Measurements from ENCODE around the gene MED29. TPM values are rescaled to one million over a fixed set of nuclear protein-coding genes. Genes with fewer than 3 reads are reported as not detected.

Gene MED29
- total and polyA plus RNA-seq, 5 experiments from 2014 or later: 48.1 to 71.4 (median 59.0) TPM

DNA sequence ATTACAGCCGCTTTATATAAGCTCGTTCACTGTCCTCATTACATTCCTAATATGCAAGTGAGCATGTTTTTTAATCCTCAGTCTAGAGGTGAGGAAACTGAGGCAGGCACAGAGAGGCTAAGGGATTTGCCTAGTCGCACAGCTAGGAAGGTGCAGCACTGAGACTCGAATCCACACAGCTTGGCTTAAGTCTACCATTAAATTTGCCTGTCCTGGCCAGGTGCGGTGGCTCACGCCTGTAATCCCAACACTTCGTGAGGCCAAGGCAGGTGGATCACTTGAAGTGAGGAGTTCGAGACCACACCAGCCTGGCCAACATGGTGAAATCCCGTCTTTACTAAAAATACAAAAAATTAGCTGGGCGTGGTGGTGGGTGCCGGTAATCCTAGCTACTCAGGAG, 36.5 kb downstream of the MED29 start:
- ATAC-seq: no peak
- DNase-seq: no peak
- no peak overlapping the region for H3K27ac Mint-ChIP-seq

DNA sequence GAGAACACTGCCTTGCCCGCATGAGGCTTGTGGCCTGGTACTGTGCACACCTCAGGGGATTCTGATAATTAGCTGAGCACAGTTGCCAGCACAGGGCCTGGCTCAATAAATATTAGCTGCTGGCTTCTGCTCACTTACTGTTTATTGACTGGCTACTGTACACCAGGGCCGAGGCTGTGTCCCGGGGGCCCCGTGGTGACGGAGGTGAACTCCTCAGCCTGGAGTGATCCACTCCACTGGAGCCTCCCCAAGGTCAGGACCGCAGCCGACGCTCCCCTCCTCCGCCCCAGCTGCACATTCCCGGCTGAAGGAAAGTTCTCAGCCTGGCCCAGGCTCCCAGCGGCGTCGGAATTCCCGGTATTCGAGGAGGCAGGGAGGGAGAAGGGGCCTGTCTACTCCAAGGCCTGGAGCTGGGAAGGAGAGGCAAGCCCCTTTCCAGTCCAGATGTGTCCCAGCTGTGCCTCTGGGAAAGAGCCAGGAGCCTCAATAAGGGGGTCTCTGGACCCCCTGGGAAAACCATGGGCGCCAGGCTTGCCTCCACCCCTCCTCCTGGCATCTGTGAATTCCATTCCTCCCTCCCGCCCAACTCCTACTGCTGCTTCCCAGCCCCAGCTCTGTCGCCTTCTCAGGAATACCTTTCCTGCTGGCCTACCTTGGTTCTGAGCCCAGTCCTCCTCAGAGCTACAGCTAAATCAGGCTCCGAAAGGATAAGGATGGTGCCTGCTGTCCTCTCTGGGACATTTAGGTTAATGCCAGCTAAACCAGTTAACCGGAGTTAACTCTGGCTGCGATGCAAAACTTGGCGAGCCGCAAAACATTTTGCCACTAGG, 37.3 kb downstream of the MED29 start:
- H3K4me1 Mint-ChIP-seq: peaks cover 0 to 20% (median 15%) of the 10 kb centered on the region in 4 donors
- ATAC-seq: no peak
- H3K9me3 Mint-ChIP-seq: no peaks in the 10 kb centered on the region
- H3K4me3 Mint-ChIP-seq: no peak overlapping the region
- POLR2A ChIA-PET: interaction anchor here (0.8 to 1.1 kb wide), 3 partner anchors 9 to 20 kb away, joined by 3 to 4 read pairs (median 3); partner anchors contain the start of gene SUPT5H
- no peaks in the 10 kb centered on the region for H3K27me3 Mint-ChIP-seq
- DNase-seq: no peak
- H3K36me3 Mint-ChIP-seq: peaks cover 0 to 26% (median 7%) of the 10 kb centered on the region in 3 donors
- H3K27ac Mint-ChIP-seq: peak overlapping the region in 2 of 10 donors; percentile 34 to 48

More for the DNA sequence above, 36.5 kb downstream of the MED29 start:
- H3K9me3 Mint-ChIP-seq: no peaks in the 10 kb centered on the region
- H3K4me1 Mint-ChIP-seq: peaks cover 0 to 13% (median 10%) of the 10 kb centered on the region in 4 donors
- POLR2A ChIA-PET: interaction anchor here (0.5 to 1.6 kb wide), 3 partner anchors 8 to 94 kb away, joined by 3 to 12 read pairs (median 6); partner anchors contain the start of gene RPS16
- no peaks in the 10 kb centered on the region for H3K27me3 Mint-ChIP-seq
- H3K4me3 Mint-ChIP-seq: no peak overlapping the region
- peaks cover 0 to 24% (median 3%) of the 10 kb centered on the region in 3 donors for H3K36me3 Mint-ChIP-seq

DNA sequence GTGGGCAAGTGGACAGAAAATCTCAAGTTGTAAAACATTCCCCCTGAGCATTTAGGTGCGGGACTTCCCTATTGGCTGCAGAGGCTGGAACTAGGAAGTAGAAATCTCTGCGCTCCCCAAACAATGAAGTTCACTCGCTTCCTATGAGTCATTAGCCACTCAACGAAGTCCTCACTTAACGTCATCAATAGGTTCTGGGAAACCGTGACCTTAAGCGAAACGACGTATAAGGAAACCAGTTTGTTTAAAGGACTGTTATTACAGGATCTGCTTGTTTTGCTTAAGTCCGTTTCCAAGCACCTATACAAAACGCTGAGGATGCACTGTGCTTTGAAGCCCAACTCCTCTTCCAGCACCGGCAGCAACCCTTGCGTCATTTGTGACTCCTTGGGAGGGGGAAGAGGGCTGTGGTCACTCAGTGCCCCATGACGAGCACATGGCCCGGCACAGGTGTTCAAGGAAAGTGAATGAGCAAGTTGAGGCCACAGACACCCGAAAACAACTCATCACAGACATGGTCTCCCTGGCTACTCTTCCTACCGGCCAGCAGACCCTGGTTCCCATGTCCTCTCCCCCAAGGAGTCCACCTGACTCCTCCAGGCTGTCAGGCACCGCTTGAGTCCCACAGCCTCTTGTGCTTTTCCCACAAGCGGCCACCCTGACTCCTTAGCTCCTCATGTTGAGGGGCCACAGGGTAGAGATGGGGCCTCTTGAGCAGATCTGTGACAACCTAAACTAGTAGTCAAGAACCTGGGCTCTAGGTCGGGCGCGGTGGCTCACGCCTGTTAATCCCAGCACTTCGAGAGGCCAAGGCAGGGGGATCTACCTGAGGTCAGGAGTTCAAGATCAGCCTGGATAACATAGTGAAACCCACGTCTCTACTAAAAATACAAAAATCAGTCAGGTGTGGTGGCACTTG, 39.8 kb downstream of the MED29 start:
- no peak for ATAC-seq
- peak overlapping the region in 5 of 10 donors; percentile 3 to 63 (median 53) for H3K27ac Mint-ChIP-seq
- peaks cover 0 to 38% (median 12%) of the 10 kb centered on the region in 3 donors for H3K36me3 Mint-ChIP-seq
- H3K9me3 Mint-ChIP-seq: no peaks in the 10 kb centered on the region
- H3K4me1 Mint-ChIP-seq: peaks cover 12 to 42% (median 28%) of the 10 kb centered on the region in 4 donors
- DNase-seq: no peak
- H3K4me3 Mint-ChIP-seq: peak overlapping the region in 2 of 10 donors; percentile 28 to 48
- H3K27me3 Mint-ChIP-seq: peaks cover 0 to 3% (median 0%) of the 10 kb centered on the region in 5 donors
- POLR2A ChIA-PET: interaction anchor here (1.0 kb wide), 1 partner anchor 39 kb away, joined by 4 read pairs; no protein-coding TSS in a partner anchor

DNA sequence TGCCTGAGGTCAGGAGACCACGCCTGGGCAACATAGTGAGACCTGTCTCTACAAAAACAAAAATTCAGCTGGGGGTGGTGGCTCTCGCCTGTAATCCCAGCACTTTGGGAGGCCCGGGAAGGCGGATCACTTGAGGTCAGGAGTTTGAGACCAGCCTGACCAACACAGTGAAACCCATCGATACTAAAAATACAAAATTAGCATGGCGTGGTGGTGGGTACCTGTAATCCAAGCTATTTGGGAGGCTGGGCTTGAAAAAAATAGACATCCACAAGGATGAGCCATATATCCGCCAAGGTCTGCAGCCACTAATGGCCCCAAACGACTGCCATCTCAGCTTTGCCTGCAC, 41.5 kb downstream of the MED29 start:
- H3K36me3 Mint-ChIP-seq: peaks cover 0 to 38% (median 12%) of the 10 kb centered on the region in 3 donors
- DNase-seq: no peak
- peak overlapping the region in 7 of 10 donors; percentile 13 to 97 (median 51) for H3K27ac Mint-ChIP-seq
- H3K4me3 Mint-ChIP-seq: peak overlapping the region in 3 of 10 donors; percentile 7 to 36 (median 26)
- H3K27me3 Mint-ChIP-seq: peaks cover 0 to 5% (median 0%) of the 10 kb centered on the region in 5 donors
- no peak for ATAC-seq
- POLR2A ChIA-PET: interaction anchor here (0.9 to 1.5 kb wide), 5 partner anchors 8 to 34 kb away, joined by 3 to 5 read pairs (median 4); partner anchors contain the start of genes PLEKHG2 and SUPT5H
- H3K4me1 Mint-ChIP-seq: peaks cover 21 to 53% (median 40%) of the 10 kb centered on the region in 4 donors
- H3K9me3 Mint-ChIP-seq: no peaks in the 10 kb centered on the region

DNA sequence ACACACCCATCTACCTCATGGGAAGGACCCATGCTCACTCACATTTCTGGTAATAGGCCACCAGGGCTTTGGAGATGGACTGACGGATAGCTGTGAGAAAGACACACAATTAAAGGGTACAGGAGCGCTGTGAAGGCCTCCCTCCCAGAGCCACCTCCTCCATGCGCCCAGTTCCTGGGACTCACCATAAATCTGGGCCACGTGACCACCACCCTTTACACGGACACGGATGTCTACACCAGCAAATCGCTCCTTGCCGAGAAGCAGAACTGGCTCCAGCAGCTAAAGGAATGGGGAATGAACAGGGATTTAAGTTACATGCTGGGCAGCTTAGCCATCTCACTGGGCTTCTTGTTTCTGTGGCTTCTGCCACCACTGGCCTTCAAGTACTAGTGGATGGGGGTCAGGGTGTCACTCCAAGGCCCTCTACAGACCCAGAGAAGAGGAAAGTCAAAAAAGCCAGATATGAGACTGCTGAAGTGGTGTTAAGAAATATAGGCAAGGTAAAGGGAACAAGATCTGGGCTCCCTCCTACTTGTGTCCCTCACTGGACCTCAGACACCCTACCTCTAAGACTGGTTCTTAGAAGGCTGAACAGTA, 42.4 kb downstream of the MED29 start:
- Mint-ChIP-seq H3K27ac (peak overlapping the region in 9 of 10 donors; percentile 53 to 99 (median 77)), H3K4me1 (peaks cover 21 to 53% (median 40%) of the 10 kb centered on the region in 4 donors), H3K9me3 (no peaks in the 10 kb centered on the region), H3K27me3 (peaks cover 0 to 5% (median 0%) of the 10 kb centered on the region in 5 donors), H3K36me3 (peaks cover 0 to 38% (median 12%) of the 10 kb centered on the region in 3 donors), H3K4me3 (peak overlapping the region; percentile 54 to 100 (median 100))
- ATAC-seq (no peak), DNase-seq (no peak)
- POLR2A ChIA-PET: interaction anchor here (0.7 to 3.4 kb wide), 6 partner anchors 12 to 42 kb away, joined by 3 to 91 read pairs (median 6); partner anchors contain the start of genes MED29, PAF1, PLEKHG2 and SUPT5H

DNA sequence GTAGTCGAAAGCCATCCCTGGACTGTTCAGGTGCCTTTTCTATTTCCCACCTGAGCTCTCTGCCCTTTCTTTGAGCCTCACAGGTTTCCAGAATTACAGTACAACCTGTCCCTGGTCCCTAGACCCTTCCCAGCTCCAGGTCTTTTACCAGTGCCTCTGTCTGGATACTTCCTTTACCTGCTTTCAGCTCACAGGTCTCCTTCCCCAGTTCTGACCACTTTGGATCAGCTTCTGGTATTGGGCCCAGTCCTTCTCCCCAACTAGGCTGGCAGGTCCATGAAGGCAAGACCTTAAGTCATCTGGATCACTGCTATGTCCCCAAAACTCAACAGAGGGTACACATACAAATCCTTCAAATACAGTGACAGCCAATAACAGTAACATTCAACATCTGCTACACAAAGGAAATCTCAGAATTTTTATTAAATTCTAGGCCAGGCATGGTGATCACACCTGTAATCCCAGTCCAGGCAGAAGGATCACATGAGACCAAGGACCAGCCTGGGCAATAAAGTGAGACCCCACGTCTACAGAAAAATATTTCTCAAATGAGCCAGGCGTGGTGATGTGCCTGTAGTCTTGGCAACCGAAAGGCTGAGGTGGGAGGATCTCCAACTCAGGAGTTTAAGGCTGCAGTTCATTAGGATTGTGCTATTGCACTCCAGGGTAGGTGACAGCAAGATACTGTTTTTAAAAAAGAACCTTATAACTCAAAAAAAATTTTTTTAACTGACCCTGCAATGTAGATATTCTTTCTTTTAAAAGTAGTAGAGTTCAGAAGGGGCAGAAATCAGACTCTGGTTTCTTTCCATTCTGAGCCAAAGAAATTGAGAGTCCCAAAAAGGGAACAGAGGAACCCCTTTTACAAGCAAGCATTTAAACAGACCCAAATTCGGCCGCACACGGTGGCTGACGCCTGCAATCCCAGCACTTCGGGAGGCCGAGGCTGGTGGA, 43.2 kb downstream of the MED29 start:
- H3K27me3 Mint-ChIP-seq: peaks cover 0 to 5% (median 0%) of the 10 kb centered on the region in 5 donors
- ATAC-seq: no peak
- H3K4me1 Mint-ChIP-seq: peaks cover 21 to 53% (median 40%) of the 10 kb centered on the region in 4 donors
- POLR2A ChIA-PET: interaction anchor here (0.7 to 3.4 kb wide), 23 partner anchors 7 to 399 kb away, joined by 3 to 106 read pairs (median 9); partner anchors contain the start of genes DYRK1B, EID2, GMFG and MED29
- no peak for DNase-seq
- H3K27ac Mint-ChIP-seq: peak overlapping the region; percentile 43 to 99 (median 98)
- H3K4me3 Mint-ChIP-seq: peak overlapping the region; percentile 95 to 100 (median 100)
- H3K9me3 Mint-ChIP-seq: no peaks in the 10 kb centered on the region
- H3K36me3 Mint-ChIP-seq: peaks cover 0 to 38% (median 12%) of the 10 kb centered on the region in 3 donors

DNA sequence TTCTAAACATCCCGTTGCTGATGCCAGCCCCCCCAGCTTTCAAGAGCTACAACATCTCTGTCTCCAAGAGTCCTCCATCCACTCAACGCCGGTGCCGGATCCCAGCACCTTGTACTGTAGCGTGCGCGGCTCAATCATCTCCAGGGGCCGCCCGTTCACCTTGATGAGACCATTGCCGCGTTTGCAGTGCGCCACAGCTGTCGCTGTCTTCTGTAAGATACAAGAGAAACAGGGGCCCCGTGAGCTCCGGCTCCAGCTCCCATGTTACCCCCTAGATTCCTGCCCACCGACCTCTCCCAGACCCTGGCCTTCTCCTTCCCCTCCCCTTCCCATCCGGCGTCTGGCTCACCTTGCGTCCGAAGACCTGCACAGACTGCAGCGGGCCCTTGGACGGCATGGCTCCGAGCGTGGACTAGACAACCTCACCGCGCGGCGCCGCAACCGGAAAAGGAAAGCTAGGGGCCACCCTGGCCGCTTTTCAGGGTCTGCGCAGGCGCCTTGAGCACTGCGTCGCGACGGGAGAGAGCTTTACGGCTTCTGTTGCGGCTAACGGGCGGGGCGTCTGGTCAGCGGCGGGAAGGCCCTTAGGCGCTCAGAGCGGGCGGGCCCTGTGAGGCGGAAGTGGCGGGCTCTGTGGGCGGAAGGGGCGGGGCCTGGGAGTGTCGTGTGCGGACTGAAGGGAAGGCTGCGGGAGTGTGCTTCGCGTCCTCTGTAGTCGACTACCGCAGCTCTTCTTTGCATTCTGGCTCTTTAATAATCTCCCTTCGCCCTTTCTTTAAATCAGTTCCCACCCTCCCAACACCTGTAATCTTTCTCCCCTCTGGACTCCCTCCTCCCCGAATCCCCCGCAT, 44.5 kb downstream of the MED29 start, which contains the start of gene RPS16:
RPS16 (minus strand) TSS at position 451 of the 851 bp plus-strand sequence; CDS start at position 397, 54 bp downstream.
- H3K27me3 Mint-ChIP-seq: peaks cover 0 to 5% (median 0%) of the 10 kb centered on the region in 5 donors
- peaks cover 0 to 36% (median 12%) of the 10 kb centered on the region in 3 donors for H3K36me3 Mint-ChIP-seq
- POLR2A ChIA-PET: interaction anchor here (0.5 to 3.4 kb wide), 47 partner anchors 9 to 1828 kb away, joined by 3 to 106 read pairs (median 5); partner anchors contain the start of genes DLL3, DYRK1B, EID2 and EID2B
- no peaks in the 10 kb centered on the region for H3K9me3 Mint-ChIP-seq
- H3K4me3 Mint-ChIP-seq: peak within 1 kb of the TSS; percentile 95 to 100 (median 100)
- peak; percentile 97 to 99 (median 98) for DNase-seq
- peak; percentile 94 to 95 for ATAC-seq
- peak within 1 kb of the TSS; percentile 97 to 99 (median 98) for H3K27ac Mint-ChIP-seq
- H3K4me1 Mint-ChIP-seq: peaks cover 21 to 53% (median 40%) of the 10 kb centered on the region in 4 donors

DNA sequence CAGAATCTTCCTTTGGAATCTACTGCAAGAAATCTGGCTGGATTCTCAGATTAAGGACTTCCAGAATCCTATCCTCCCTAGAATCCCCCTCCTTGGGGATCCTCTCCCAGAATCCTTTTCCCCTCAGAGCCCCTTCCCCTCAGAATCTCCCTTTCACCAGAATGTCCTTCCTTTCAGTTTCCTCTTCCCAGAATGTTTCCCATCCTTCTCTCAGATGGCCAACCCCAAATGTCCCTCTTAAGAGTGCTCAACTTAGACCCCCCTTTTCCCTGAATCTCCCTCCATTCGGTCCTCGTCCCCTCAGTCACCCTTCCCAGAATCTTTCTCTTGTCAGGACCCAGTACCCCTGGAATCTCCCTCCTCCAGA, 45.2 kb downstream of the MED29 start:
- ATAC-seq (no peak), DNase-seq (no peak)
- peak overlapping the region; percentile 97 to 99 (median 98) for H3K27ac Mint-ChIP-seq
- H3K4me1 Mint-ChIP-seq: peaks cover 21 to 48% (median 38%) of the 10 kb centered on the region in 4 donors
- H3K27me3 Mint-ChIP-seq: peaks cover 0 to 5% (median 0%) of the 10 kb centered on the region in 5 donors
- peaks cover 0 to 30% (median 12%) of the 10 kb centered on the region in 3 donors for H3K36me3 Mint-ChIP-seq
- POLR2A ChIA-PET: interaction anchor here (0.5 to 3.4 kb wide), 42 partner anchors 9 to 1827 kb away, joined by 3 to 106 read pairs (median 6); partner anchors contain the start of genes DLL3, DYRK1B, EID2 and EID2B
- peak overlapping the region; percentile 95 to 100 (median 100) for H3K4me3 Mint-ChIP-seq
- no peaks in the 10 kb centered on the region for H3K9me3 Mint-ChIP-seq

DNA sequence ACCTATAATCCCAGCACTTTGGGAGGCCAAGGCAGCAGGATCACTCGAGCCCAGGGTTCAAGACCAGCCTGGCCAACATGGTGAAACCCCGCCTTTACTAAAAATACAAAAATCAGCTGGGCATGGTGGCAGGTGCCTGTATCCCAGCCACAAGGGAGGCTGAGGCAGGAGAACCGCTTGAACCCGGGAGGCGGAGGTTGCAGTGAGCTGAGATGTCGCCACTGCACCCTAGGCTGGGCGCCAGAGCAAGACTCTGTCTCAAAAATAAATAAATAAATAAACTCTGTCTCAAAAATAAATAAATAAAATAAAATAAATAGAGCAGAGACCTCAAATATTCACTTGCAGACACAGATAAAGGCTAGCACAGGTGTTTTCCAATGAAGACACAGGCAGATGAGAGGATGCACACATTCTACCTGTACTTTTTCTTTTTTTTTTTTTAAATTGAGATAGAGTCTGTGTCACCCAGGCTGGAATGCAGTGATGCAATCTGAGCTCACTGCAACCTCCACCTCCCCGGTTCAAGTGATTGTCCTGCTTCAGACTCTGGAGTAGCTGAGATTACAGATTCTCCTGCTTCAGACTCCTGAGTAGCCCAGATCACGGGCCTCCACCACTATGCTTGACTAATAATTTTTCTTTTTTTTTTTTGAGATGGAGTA, 47.2 kb downstream of the MED29 start:
- ATAC-seq (no peak), DNase-seq (no peak)
- Mint-ChIP-seq H3K27ac (no peak overlapping the region), H3K36me3 (peaks cover 0 to 18% (median 5%) of the 10 kb centered on the region in 3 donors), H3K4me1 (peaks cover 21 to 39% (median 36%) of the 10 kb centered on the region in 4 donors), H3K27me3 (peaks cover 0 to 5% (median 0%) of the 10 kb centered on the region in 5 donors), H3K9me3 (no peaks in the 10 kb centered on the region), H3K4me3 (no peak overlapping the region)
- POLR2A ChIA-PET: interaction anchor here (0.6 to 1.0 kb wide), 2 partner anchors 29 to 87 kb away, joined by 4 read pairs; no protein-coding TSS in a partner anchor

Data from naive thymus-derived CD8-positive, alpha-beta T cell (primary cell).